ENCODE data around the gene GNS.
A peak's percentile ranks its signal among the peaks of the same experiment; 100 is the strongest.
"Not testable (repeated sequence)": the region's sequence is repeated elsewhere in the genome, so short reads cannot be mapped to it uniquely, and the experiment has no call there.

Gene GNS

GRCh38 chr12:64779354-64779974 lies 20.3 kb upstream of the GNS start:
- DNase-seq, result no peak

GRCh38 chr12:64775147-64775736 lies 16.0 kb upstream of the GNS start:
- not testable (repeated sequence) for DNase-seq

- no peak for DNase-seq
Observed at GRCh38 chr12:64773386-64773785, 14.2 kb upstream of the GNS start.

GRCh38 chr12:64767495-64767894 lies 8.3 kb upstream of the GNS start:
- DNase-seq, result no peak

- no peak for DNase-seq
Observed at GRCh38 chr12:64760808-64761573, 1.8 kb upstream of the GNS start.

- DNase-seq, result no peak
Observed at GRCh38 chr12:64757771-64758170, 1.4 kb downstream of the GNS start.

GRCh38 chr12:64756376-64756775 lies 2.8 kb downstream of the GNS start:
- DNase-seq, result no peak

- DNase-seq, result no peak
Observed at GRCh38 chr12:64753427-64753826, 5.8 kb downstream of the GNS start.

- no peak for DNase-seq
Observed at GRCh38 chr12:64752833-64753238, 6.4 kb downstream of the GNS start.

GRCh38 chr12:64752032-64752431 lies 7.2 kb downstream of the GNS start:
- no peak for DNase-seq

GRCh38 chr12:64749461-64750200 lies 9.6 kb downstream of the GNS start:
- no peak for DNase-seq

- DNase-seq, result no peak
Observed at GRCh38 chr12:64747695-64748094, 11.5 kb downstream of the GNS start.

GRCh38 chr12:64746663-64747062 lies 12.5 kb downstream of the GNS start:
- DNase-seq, result no peak

GRCh38 chr12:64745980-64746379 lies 13.2 kb downstream of the GNS start:
- peak; percentile 57 for DNase-seq

GRCh38 chr12:64745259-64745807 lies 13.9 kb downstream of the GNS start:
- DNase-seq, result peak; percentile 71

- no peak for DNase-seq
Observed at GRCh38 chr12:64744422-64745258, 14.6 kb downstream of the GNS start.

GRCh38 chr12:64743206-64743605 lies 16.0 kb downstream of the GNS start:
- no peak for DNase-seq

GRCh38 chr12:64742416-64742815 lies 16.8 kb downstream of the GNS start:
- no peak for DNase-seq

- DNase-seq, result no peak
Observed at GRCh38 chr12:64740646-64741045, 18.6 kb downstream of the GNS start.

- no peak for DNase-seq
Observed at GRCh38 chr12:64739778-64740177, 19.4 kb downstream of the GNS start.

- DNase-seq, result peak; percentile 6
Observed at GRCh38 chr12:64737539-64737938, 21.7 kb downstream of the GNS start.

GRCh38 chr12:64736771-64737170 lies 22.4 kb downstream of the GNS start:
- no peak for DNase-seq
